Gastrocnemius medialis (tissue), 4 donors: Measurements from ENCODE around the gene DLX3.

Experiments
- CTCF ChIP-seq, 5 experiments: fragments of 450-650 bp in 3 of 5; fragments of 200-600 bp in 2 of 5; sonication (generic) in 2 of 5; IDR thresholded peaks in 4 of 5; conservative IDR thresholded peaks in 1 of 5; 1 replicate in 4 of 5; 2 replicates in 1 of 5; pipeline ENCODE4 v1.5.1; 2016 to 2019; ENCODE audit warnings: antibody characterized with exemption in 5 of 5, mild to moderate bottlenecking in 3 of 5, moderate library complexity in 3 of 5
- POLR2A ChIP-seq, 2 donors: fragments of 450-650 bp; IDR thresholded peaks; one replicate each; pipeline ENCODE4 v1.6.1; 2017; ENCODE audit warnings: antibody characterized with exemption in 2 of 2, mild to moderate bottlenecking in 2 of 2, moderate library complexity in 2 of 2

DNA sequence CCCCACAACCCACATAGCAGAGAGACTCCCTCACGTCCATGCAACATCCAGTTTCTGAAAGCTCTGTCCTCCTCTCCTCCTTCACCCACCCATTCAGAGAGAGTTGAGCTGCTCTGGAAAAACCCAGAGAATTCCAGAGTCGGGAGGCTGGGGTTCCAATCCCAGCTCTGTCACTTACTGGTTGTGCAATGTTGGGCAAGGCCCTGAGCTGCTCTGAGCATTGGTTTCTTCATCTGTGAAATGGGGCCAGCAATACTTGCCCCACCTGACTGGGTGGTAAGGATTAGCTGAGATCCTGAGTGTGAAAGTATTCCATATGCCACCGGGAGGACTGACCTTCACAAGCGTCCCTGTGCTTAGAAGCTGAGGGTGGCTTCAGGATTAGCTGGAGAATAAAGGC is 38.2 kb downstream of the DLX3 start:
- no peak for TF ChIP-seq CTCF (IDR thresholded peaks at IDR 0.05 in 4 of 5, conservative IDR thresholded peaks at IDR 0.05 in 1 of 5)
- TF ChIP-seq POLR2A (IDR thresholded peaks at IDR 0.05) = no peak
